Heart right ventricle (tissue), 16 donors: ENCODE results near the gene TACR2. TPM values are rescaled to one million over a fixed set of nuclear protein-coding genes. Genes with fewer than 3 reads are reported as not detected.
A peak's percentile ranks its signal among the peaks of the same experiment; 100 is the strongest.

ENCODE experiments used
- ATAC-seq, 8 donors: fragments of 200-7000 bp; cut with Tn5 transposase; one replicate each; pipeline ENCODE4 v1.9.1; 2020; ENCODE audit warnings: mild to moderate bottlenecking in 8 of 8, moderate library complexity in 8 of 8, moderate number of reproducible peaks in 1 of 8
- DNase-seq, 2 donors: peaks; one replicate each; pipeline ENCODE4 v3.0.0-alpha.2; 2020
- H3K27ac ChIP-seq, 10 donors: fragments of 200-600 bp; sonication (generic) in 2 of 10; one replicate each; pipeline versions ENCODE4 v1.5.0 to v1.8.0; 2020 to 2022; ENCODE audit warnings: mild to moderate bottlenecking in 3 of 10
- H3K27me3 ChIP-seq, 7 donors: fragments of 200-600 bp; one replicate each; pipeline ENCODE4 v1.8.0; 2021 to 2022; ENCODE audit warnings: mild to moderate bottlenecking in 2 of 7
- H3K36me3 ChIP-seq, 9 donors: fragments of 200-600 bp; sonication (generic) in 1 of 9; one replicate each; pipeline versions ENCODE4 v1.5.0 to v1.8.0; 2020 to 2022; ENCODE audit warnings: mild to moderate bottlenecking in 2 of 9
- H3K4me1 ChIP-seq, 9 donors: fragments of 200-600 bp; sonication (generic) in 1 of 9; one replicate each; pipeline versions ENCODE4 v1.5.0 to v1.8.0; 2020 to 2022; ENCODE audit warnings: mild to moderate bottlenecking in 4 of 9
- H3K4me3 ChIP-seq, 10 donors: fragments of 200-600 bp; sonication (generic) in 2 of 10; one replicate each; pipeline versions ENCODE4 v1.5.0 to v1.8.0; 2020 to 2022; ENCODE audit warnings: mild to moderate bottlenecking in 7 of 10, moderate library complexity in 2 of 10
- H3K9me3 ChIP-seq, 11 donors: fragments of 200-600 bp in 10 of 11; sonication (generic) in 2 of 11; one replicate each; pipeline versions ENCODE4 v1.5.0 to v1.8.0; 2013 to 2022; ENCODE audit warnings: mild to moderate bottlenecking in 2 of 11, control low read depth in 1 of 11, moderate library complexity in 1 of 11
- WGBS, 2 donors: extraction: QIAGEN DNeasy Blood & Tissue Kit; methylation state at CpG; one replicate each; pipeline ENCODE4 v1.1.7; 2013; ENCODE audit warnings: inconsistent platforms in 1 of 2; 5-methylcytosine and 5-hydroxymethylcytosine counted together
- intact Hi-C, 10 donors: fragments of 100-400 bp; cut with DNase I; formaldehyde crosslinking; loops; one replicate each; pipeline versions ENCODE4 v1.11.1 to v1.14.2; 2022
- polyA plus RNA-seq, 2 donors: library from polyadenylated mRNA; stranded (reverse); fragments of 200-250 nt; gene quantifications; one replicate each; pipeline ENCODE4 v1.2.3, GENCODE V29; 2013
- total RNA-seq, 10 donors: library from RNA; stranded (reverse); fragmentation: NEBNext Ultra II Directional in 3 of 10; extraction: Animal tissue kit (Norgen Biotek cat#: 25700) in 3 of 10; gene quantifications; one replicate each; pipeline versions ENCODE4 v1.2.1 to v1.2.4, GENCODE V29; 2021 to 2023
- TF ChIP-seq, protein P1 (sequence below), 9 donors: fragments of 200-600 bp; sonication (generic) in 2 of 9; IDR thresholded peaks; one replicate each; pipeline versions ENCODE4 v1.5.0 to v1.8.0; 2021 to 2022; ENCODE audit warnings: antibody characterized with exemption in 9 of 9, mild to moderate bottlenecking in 5 of 9, moderate library complexity in 1 of 9
- donor health status: Arrhythmogenic right ventricular cardiomyopathy.
- donor health status: ischemic (EF 13 %, LVEDD 7.1; RV severe dilation, severe dysfunction).
- donor health status: healthy with polysubstance abuse.
- donor health status: DM: no; HTN: yes; CAD: no.
- donor health status: DM: no; HTN: no; CAD: no.
- donor health status: ischemic (EF 25% LVEDD 6.9; RV normal size, moderate dysfunction).
- donor health status: ischemic (EF 25% LVEDD 5.7; RV mildly dilated, moderate dysfunction).
- donor health status: healthy.
- donor health status: DM: yes; HTN: yes; CAD: no.
- donor health status: Ischemic cardiomyopathy.
- donor health status: ischemic (EF 35%, LVEDD 5.7; RV mildly dilated, moderate dysfunction).
- donor health status: nonischemic (EF 11% LVEDD 7.7; RV severe dilation, severe dysfunction).
- donor health status: DM: yes; HTN: yes; CAD: no.
- donor health status: PGD.
- donor health status: ischemic (EF 29% LVEDD 5.4; RV normal size, mild dysfunction).
- donor health status: nonischemic (EF 23%, LVEDD 6.1; RV moderate dilation, normal function).

Gene TACR2
- total and polyA plus RNA-seq, 12 donors: 0.13 to 0.93 (median 0.20) TPM; not detected in 3

DNA sequence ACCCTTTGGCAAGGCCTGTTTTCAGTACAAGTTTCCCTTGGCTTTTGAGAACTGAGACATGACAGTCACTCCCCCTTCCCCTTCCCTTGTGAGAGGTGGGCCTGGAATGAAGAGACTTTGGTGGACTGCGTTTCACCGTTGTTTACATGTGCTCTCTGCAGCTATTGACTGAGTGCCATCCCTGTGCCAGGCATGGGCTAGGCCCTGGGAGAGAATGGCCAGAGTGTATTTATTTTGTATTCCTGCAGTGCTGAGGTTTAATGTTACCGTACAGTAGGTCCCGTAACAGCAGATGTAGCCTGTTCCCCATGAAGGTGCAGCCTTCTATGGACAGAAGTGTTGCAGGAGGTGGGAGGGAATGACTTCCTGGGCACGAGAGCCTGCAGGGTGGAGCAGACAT lies 50.0 kb downstream of the TACR2 start:
- no peak for ATAC-seq
- DNase-seq: no peak
- H3K9me3 ChIP-seq: no peaks in the 10 kb centered on the region
- WGBS, 2 donors: 92 to 96% methylated on average over 5 of the region's 5 CpGs
- H3K27me3 ChIP-seq: no peaks in the 10 kb centered on the region
- H3K36me3 ChIP-seq: peaks cover 0 to 97% (median 48%) of the 10 kb centered on the region in 9 donors
- intact Hi-C loops: no loop called here
- TF ChIP-seq, protein P1, sequence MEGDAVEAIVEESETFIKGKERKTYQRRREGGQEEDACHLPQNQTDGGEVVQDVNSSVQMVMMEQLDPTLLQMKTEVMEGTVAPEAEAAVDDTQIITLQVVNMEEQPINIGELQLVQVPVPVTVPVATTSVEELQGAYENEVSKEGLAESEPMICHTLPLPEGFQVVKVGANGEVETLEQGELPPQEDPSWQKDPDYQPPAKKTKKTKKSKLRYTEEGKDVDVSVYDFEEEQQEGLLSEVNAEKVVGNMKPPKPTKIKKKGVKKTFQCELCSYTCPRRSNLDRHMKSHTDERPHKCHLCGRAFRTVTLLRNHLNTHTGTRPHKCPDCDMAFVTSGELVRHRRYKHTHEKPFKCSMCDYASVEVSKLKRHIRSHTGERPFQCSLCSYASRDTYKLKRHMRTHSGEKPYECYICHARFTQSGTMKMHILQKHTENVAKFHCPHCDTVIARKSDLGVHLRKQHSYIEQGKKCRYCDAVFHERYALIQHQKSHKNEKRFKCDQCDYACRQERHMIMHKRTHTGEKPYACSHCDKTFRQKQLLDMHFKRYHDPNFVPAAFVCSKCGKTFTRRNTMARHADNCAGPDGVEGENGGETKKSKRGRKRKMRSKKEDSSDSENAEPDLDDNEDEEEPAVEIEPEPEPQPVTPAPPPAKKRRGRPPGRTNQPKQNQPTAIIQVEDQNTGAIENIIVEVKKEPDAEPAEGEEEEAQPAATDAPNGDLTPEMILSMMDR (IDR thresholded peaks at IDR 0.05): no peak
- H3K4me3 ChIP-seq: no peak overlapping the region
- peaks cover 17 to 44% (median 26%) of the 10 kb centered on the region in 9 donors for H3K4me1 ChIP-seq
- H3K27ac ChIP-seq: no peak overlapping the region

- TF ChIP-seq, protein P1 (IDR thresholded peaks at IDR 0.05): peak in 1 of 9 donors; percentile 15
- Histone ChIP-seq H3K36me3 (peaks cover 0 to 93% (median 41%) of the 10 kb centered on the region in 9 donors), H3K9me3 (no peaks in the 10 kb centered on the region), H3K27me3 (no peaks in the 10 kb centered on the region), H3K4me3 (no peak overlapping the region), H3K27ac (peak overlapping the region in 2 of 10 donors; percentile 59 to 83), H3K4me1 (peaks cover 37 to 67% (median 49%) of the 10 kb centered on the region in 9 donors)
- intact Hi-C loops: loop anchor here in 4 of 10 donors (5.0 kb wide), 3 partner anchors 37 to 47 kb away; no protein-coding TSS in a partner anchor
- no peak for ATAC-seq
- WGBS, 2 donors: 92 to 94% methylated on average over 9 of the region's 9 CpGs
- DNase-seq: no peak
Observed at GRCh38 chr10:69364232-69364940, 52.3 kb downstream of the TACR2 start.

DNA sequence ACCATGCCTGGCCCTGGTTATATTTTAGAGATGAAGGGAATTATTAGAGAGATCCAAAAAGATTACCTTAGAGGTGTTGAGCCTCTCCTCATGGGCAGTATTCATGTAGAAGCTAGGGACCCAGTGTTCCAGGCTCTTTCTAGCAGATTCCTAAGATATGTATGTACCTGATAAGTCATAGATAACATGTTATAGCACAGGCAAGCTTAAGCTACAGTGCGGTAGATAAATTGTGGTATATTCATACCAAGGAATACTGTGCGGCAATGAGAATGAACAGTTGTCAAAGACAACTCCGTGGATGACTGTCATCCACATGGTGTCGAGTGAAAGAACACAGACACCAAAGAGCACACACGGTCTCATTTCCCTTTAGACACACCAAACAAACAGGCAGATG lies 53.1 kb downstream of the TACR2 start:
- Histone ChIP-seq H3K9me3 (no peaks in the 10 kb centered on the region), H3K4me3 (no peak overlapping the region), H3K27ac (peak overlapping the region in 8 of 10 donors; percentile 36 to 83 (median 62)), H3K4me1 (peaks cover 37 to 74% (median 56%) of the 10 kb centered on the region in 9 donors), H3K36me3 (peaks cover 0 to 86% (median 34%) of the 10 kb centered on the region in 9 donors), H3K27me3 (no peaks in the 10 kb centered on the region)
- intact Hi-C loops: loop anchor here in 5 of 10 donors (2.0 to 5.0 kb wide), 4 partner anchors 36 to 46 kb away; no protein-coding TSS in a partner anchor
- ATAC-seq (peak in 2 of 8 donors; percentile 11 to 43), DNase-seq (no peak)
- 51 to 61% methylated on average over 5 of the region's 5 CpGs for WGBS, 2 donors
- TF ChIP-seq, protein P1 (IDR thresholded peaks at IDR 0.05): no peak

- 20 to 26% methylated on average over 13 of the region's 13 CpGs for WGBS, 2 donors
- Histone ChIP-seq H3K36me3 (peaks cover 0 to 74% (median 23%) of the 10 kb centered on the region in 9 donors), H3K27me3 (no peaks in the 10 kb centered on the region), H3K9me3 (no peaks in the 10 kb centered on the region), H3K27ac (peak overlapping the region; percentile 33 to 83 (median 60)), H3K4me3 (no peak overlapping the region), H3K4me1 (peaks cover 37 to 83% (median 67%) of the 10 kb centered on the region in 9 donors)
- intact Hi-C loops: loop anchor here in 5 of 10 donors (2.0 to 5.0 kb wide), 4 partner anchors 35 to 45 kb away; no protein-coding TSS in a partner anchor
- TF ChIP-seq, protein P1 (IDR thresholded peaks at IDR 0.05): no peak
- ATAC-seq (peak; percentile 63 to 83 (median 74)), DNase-seq (peak; percentile 77 to 83)
Observed at GRCh38 chr10:69362471-69362954, 54.2 kb downstream of the TACR2 start.
